Activated T-helper 17 cell treated with anti-CD3 and anti-CD28 coated beads, Interleukin-2, amount 50 U/mL, for 72 hours (primary cell): ENCODE results near the gene BIRC3. TPM values are rescaled to one million over a fixed set of nuclear protein-coding genes. Genes with fewer than 3 reads are reported as not detected.
A peak's percentile ranks its signal among the peaks of the same experiment; 100 is the strongest.

ENCODE experiments used
- ATAC-seq: fragments of 150-1000 bp; cut with Tn5 transposase; replicated peaks from 2 replicates; pipeline ENCODE4 v1.10.0; 2021; ENCODE audit warnings: mild to moderate bottlenecking, moderate library complexity
- H3K27ac Mint-ChIP-seq: one replicate; pipeline ENCODE4 v1.8.0; 2022; ENCODE audit warnings: mixed read lengths
- H3K27me3 Mint-ChIP-seq: one replicate; pipeline ENCODE4 v1.8.0; 2022; ENCODE audit warnings: mixed read lengths
- H3K36me3 Mint-ChIP-seq: one replicate; pipeline ENCODE4 v1.8.0; 2022; ENCODE audit warnings: low read depth, mild to moderate bottlenecking, mixed read lengths
- H3K4me1 Mint-ChIP-seq: one replicate; pipeline ENCODE4 v1.8.0; 2022; ENCODE audit warnings: mixed read lengths
- H3K4me3 Mint-ChIP-seq: one replicate; pipeline ENCODE4 v1.8.0; 2022; ENCODE audit warnings: mild to moderate bottlenecking, mixed read lengths
- H3K9me3 Mint-ChIP-seq: one replicate; pipeline ENCODE4 v1.8.0; 2022; ENCODE audit warnings: mixed read lengths
- total RNA-seq, 2 donors: library from RNA; stranded (reverse); gene quantifications; one replicate each; pipeline ENCODE4 v1.2.3, GENCODE V29; 2022

BIRC3 gene
- 100 to 1,000 TPM; 124 to 355 TPM for total RNA-seq

DNA sequence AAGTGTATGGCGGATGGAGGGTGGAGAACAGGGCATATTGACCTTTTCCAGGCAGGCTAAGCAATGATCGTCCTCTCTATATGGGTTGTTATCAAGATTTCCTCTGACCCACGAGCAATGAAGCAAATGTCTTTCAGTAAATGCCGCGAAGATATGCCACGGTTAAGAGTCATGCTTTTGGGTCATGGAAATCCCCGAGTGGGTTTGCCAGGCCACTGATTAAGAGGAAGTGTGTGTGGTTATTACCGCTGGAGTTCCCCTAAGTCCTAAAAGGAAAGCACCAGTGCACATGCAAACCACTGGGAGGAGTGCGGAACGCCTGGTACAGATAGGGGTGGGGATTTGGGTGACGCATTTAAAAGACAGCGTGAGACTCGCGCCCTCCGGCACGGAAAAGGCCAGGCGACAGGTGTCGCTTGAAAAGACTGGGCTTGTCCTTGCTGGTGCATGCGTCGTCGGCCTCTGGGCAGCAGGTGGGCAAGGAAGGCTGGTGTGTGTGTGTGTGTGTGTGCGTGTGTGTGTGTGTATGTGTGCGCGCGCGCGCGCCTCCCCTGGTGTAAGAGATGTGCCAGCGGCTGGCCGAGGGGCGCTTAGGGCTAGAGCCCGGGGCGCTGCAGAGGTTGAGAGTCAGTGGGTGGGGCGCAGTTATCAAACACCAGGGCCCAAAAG lies at the start of gene BIRC3:
BIRC3 (plus strand) TSS at position 386 of the 669 bp plus-strand sequence. CDS start 7,026 bp downstream, outside the sequence.
- Mint-ChIP-seq H3K4me3 (peak within 1 kb of the TSS; percentile 99), H3K27ac (peak within 1 kb of the TSS; percentile 97), H3K4me1 (peaks cover 27% of the 10 kb centered on the region), H3K9me3 (no peaks in the 10 kb centered on the region), H3K27me3 (no peaks in the 10 kb centered on the region), H3K36me3 (peaks cover 54% of the 10 kb centered on the region)
- ATAC-seq, result peak; percentile 88

DNA sequence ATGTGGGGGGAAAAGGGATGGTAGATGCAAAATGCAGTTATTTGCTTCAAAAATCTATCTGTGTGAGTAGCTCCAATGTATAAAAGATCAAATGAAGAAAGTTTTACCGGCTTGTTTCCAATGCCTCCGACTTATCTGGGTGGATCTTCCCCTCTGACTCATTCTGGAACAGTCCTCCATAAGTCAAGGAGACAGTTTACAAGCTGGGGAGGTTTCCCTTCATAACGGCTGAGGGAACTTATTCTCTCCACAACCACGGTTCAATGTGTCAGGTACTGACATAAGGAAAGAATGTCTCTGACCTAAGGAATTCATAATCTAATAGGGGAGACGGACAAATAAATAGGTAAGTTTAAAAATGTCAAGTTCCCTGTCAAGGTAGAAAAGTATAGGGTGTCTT lies 49.7 kb upstream of the BIRC3 start:
- H3K4me1 Mint-ChIP-seq, result peaks cover 23% of the 10 kb centered on the region
- no peaks in the 10 kb centered on the region for H3K36me3 Mint-ChIP-seq
- H3K4me3 Mint-ChIP-seq, result peak overlapping the region; percentile 88
- no peak overlapping the region for H3K27ac Mint-ChIP-seq
- ATAC-seq, result peak; percentile 25
- H3K9me3 Mint-ChIP-seq, result no peaks in the 10 kb centered on the region
- no peaks in the 10 kb centered on the region for H3K27me3 Mint-ChIP-seq

DNA sequence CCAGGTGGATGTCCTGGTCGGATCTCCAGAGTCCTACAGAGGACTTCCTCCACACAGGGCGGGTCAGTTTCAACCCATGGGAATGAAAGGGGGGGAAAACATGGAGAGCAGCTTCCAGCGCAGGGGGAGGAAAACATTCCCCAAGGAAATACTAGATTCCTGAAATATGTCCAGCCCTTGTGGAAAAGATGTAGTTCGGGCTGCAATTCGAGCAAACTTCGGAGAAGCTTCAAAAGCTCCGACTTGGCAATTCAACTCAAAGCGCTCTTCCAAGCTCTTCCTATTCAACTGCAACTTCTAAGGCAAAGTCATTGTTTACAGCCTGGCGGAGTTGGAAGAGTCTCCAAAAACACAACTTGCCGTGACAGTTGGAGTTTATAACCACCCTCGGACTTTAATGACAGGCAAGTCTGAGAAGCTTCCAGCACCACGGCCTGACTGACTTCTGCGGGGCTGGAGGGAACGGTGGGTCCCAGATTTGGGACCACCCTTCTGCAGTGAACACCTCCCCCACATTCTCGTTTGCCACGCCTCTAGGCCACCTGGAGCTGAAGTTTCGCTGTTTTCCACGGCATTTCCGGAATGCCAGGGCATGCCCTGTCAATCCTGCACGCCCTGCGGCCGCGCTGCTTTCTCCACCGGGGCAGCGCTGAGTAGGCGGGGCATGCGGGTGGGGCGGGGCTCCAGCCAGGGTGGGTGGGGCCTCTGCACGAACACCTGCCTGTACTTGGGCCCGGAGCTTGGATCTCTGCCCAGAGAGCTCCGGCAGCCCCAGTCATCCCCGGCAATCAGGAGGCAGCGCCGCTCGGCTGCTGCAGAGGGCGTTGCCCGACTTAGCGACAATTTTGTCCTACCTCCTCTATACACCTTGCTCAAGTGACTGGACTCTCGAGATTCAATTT lies 49.0 kb upstream of the BIRC3 start:
- Mint-ChIP-seq H3K4me3 (peak overlapping the region; percentile 88), H3K4me1 (peaks cover 25% of the 10 kb centered on the region), H3K27me3 (no peaks in the 10 kb centered on the region), H3K36me3 (no peaks in the 10 kb centered on the region), H3K27ac (peak overlapping the region; percentile 85), H3K9me3 (no peaks in the 10 kb centered on the region)
- ATAC-seq, result peak; percentile 96

DNA sequence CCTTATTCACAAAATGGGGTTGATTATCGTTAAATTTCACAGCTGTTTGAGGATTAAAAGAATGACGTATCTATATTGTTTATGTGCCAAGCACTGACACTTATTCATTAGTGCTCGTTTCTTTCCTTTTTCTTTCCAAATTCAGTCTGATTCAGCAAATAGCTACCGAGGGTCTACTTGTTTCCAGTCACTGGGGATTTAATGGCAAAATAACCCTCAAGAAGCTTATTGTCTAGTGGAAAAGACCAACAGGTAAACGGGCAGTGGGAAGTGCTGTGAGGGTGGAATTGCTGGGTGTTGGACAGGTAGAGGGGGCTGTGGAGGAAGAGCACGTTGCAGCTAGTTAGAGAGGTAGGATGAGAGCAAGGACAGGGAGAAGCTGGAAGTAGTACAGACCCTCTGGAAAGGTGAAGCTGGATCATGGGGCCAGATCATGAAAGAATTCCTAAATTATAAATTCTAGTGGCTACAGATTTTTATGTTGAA lies 48.3 kb upstream of the BIRC3 start:
- no peak for ATAC-seq
- H3K36me3 Mint-ChIP-seq, result no peaks in the 10 kb centered on the region
- H3K4me3 Mint-ChIP-seq, result peak overlapping the region; percentile 88
- H3K27me3 Mint-ChIP-seq, result no peaks in the 10 kb centered on the region
- H3K27ac Mint-ChIP-seq, result peak overlapping the region; percentile 85
- H3K9me3 Mint-ChIP-seq, result no peaks in the 10 kb centered on the region
- H3K4me1 Mint-ChIP-seq, result peaks cover 25% of the 10 kb centered on the region

DNA sequence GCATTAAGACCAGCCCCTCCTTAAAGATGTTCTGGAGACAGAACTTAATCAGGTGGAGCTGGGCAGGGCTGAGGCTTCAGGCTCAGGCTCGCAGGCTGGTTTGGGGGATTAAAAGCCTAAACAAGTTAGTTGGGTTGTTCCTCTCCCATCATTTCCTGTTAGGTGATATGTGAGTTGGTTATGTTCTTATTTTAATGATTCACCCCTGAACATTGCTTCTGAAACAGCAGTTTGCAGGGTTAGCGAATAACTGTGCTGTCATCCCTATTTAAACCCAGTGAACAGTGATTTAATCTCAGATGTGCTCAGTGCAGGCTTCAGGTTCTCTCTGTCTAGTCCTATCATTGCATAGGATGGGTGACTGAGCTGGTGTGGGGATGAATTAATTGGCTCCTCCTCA lies 47.4 kb upstream of the BIRC3 start:
- ATAC-seq, result peak; percentile 62
- Mint-ChIP-seq H3K9me3 (no peaks in the 10 kb centered on the region), H3K27me3 (peaks cover 4% of the 10 kb centered on the region), H3K36me3 (no peaks in the 10 kb centered on the region), H3K4me1 (peaks cover 25% of the 10 kb centered on the region), H3K27ac (peak overlapping the region; percentile 85), H3K4me3 (peak overlapping the region; percentile 88)

DNA sequence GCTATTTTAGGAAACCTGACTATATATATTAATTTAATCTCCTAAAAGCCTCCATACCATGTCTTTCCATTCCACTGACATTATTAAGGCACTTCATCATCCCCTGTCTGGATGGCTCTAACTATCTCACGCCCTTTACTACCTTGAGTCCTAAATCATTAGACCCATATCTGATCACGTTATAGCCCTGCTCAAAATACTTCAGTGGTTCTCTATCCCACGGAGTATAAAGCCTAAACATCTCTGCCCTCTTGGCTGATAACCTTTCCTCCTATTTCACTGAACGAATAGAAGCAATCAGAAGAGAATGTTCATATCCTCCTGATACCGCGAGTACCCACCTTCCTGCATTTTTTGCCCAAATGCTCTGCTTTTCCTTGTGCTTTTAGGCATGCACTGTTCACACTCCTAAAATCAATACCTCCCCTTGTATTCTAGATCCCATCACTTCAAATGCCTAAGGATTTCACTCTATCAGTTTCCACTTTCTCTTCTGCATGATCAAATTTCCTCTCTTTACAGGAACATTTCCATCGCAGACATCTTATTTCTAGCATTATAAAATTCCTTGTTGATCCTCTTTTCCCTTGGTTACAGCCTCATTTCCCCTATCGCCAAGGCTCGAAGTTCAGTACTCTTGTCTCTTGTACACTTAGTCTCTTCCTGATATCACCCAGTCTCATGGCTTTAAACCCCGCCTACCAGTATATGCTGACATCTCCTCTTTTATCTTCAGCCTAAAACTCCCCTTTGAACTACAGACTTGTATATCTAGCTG lies 45.0 kb upstream of the BIRC3 start:
- H3K9me3 Mint-ChIP-seq, result no peaks in the 10 kb centered on the region
- H3K36me3 Mint-ChIP-seq, result no peaks in the 10 kb centered on the region
- H3K27ac Mint-ChIP-seq, result no peak overlapping the region
- no peak overlapping the region for H3K4me3 Mint-ChIP-seq
- no peak for ATAC-seq
- H3K27me3 Mint-ChIP-seq, result peaks cover 14% of the 10 kb centered on the region
- peaks cover 25% of the 10 kb centered on the region for H3K4me1 Mint-ChIP-seq

DNA sequence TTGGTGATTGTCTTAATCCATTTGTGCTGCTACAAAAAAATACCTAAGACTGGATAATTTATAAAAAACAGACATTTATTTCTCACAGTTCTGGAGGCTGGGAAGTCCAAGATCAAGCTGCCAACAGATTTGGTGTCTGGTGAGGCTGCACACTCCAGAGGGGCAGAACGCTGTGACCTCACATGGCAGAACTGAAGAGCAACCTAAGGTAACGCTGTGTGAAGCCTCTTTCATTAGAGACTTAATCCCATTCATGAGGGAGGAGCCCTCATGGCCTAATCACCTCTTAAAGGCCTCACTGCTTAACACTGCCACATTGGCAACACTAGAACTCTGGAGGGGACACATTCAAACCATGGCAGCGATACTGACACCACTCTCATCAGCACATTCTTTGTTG lies 42.7 kb upstream of the BIRC3 start:
- no peak for ATAC-seq
- Mint-ChIP-seq H3K27me3 (peaks cover 14% of the 10 kb centered on the region), H3K36me3 (no peaks in the 10 kb centered on the region), H3K9me3 (no peaks in the 10 kb centered on the region), H3K27ac (no peak overlapping the region), H3K4me3 (no peak overlapping the region), H3K4me1 (peaks cover 10% of the 10 kb centered on the region)

DNA sequence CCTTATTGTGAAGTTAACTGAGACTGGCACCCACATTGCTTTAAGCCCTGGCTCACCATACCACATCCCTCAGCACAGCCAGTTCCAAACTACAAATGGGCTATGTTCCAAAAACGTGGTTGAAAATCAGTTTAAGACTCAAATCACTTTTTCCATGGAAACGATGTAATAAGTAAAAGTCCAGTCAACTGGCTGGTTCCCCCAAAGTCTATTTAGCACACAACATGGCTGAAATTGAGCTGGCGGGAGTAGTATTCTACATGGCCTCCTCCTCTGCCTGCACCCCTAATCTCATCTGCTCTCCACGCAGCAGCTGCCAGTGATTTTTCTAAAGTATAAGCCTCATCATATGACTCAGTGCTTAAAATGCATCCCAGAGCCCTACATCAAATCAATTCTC lies 40.9 kb upstream of the BIRC3 start:
- no peak for ATAC-seq
- no peak overlapping the region for H3K4me3 Mint-ChIP-seq
- H3K27ac Mint-ChIP-seq, result no peak overlapping the region
- peaks cover 14% of the 10 kb centered on the region for H3K27me3 Mint-ChIP-seq
- H3K36me3 Mint-ChIP-seq, result no peaks in the 10 kb centered on the region
- H3K4me1 Mint-ChIP-seq, result peaks cover 10% of the 10 kb centered on the region
- no peaks in the 10 kb centered on the region for H3K9me3 Mint-ChIP-seq

DNA sequence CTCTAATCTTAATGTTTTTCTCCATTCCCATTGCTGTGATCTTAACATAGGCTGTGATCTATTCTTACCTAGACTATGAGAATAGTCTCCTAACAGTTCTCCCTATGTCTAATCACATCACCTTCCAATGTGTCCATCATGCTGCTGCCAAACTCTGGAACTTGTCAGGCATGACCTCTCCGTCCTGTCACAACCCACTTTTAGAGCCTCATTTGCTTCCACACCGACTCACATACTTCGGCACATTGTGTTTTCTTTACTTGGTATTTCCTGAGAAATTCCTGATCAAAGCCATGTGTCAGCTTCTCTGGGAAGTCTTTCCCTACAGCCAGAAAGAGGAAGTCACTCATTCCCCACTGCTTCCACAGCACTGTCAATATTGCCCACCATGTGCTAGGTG lies 40.5 kb upstream of the BIRC3 start:
- no peak for ATAC-seq
- peaks cover 10% of the 10 kb centered on the region for H3K4me1 Mint-ChIP-seq
- H3K4me3 Mint-ChIP-seq, result no peak overlapping the region
- H3K27me3 Mint-ChIP-seq, result peaks cover 14% of the 10 kb centered on the region
- H3K27ac Mint-ChIP-seq, result no peak overlapping the region
- H3K36me3 Mint-ChIP-seq, result no peaks in the 10 kb centered on the region
- H3K9me3 Mint-ChIP-seq, result no peaks in the 10 kb centered on the region

DNA sequence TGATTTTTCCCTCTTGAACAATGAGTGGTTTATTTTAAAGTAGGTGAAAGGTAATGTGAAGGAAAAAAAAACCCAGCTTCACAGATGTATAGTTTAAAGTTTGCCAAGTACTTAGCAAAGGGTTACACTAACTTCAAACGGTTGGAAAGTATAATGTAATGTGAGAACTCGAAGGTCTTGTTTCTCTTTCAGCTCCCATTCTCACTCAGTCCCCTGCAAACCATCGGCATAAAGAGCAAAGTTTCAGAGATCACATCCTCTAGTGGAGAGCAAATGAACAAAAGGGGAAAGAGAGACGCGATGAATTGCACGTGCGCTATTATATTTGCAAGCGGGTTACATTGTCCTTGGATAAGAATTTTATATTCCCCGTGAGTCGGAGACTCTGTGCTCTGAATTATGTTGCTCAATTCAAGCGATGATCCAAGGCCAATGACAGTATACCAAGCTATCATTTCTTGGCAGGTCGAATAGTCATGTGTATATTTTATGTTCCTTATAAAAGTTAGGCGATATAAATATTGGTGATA lies 37.6 kb upstream of the BIRC3 start:
- Mint-ChIP-seq H3K9me3 (no peaks in the 10 kb centered on the region), H3K4me1 (peaks cover 6% of the 10 kb centered on the region), H3K4me3 (peak overlapping the region; percentile 42), H3K36me3 (no peaks in the 10 kb centered on the region), H3K27me3 (peaks cover 10% of the 10 kb centered on the region), H3K27ac (no peak overlapping the region)
- peak; percentile 92 for ATAC-seq

DNA sequence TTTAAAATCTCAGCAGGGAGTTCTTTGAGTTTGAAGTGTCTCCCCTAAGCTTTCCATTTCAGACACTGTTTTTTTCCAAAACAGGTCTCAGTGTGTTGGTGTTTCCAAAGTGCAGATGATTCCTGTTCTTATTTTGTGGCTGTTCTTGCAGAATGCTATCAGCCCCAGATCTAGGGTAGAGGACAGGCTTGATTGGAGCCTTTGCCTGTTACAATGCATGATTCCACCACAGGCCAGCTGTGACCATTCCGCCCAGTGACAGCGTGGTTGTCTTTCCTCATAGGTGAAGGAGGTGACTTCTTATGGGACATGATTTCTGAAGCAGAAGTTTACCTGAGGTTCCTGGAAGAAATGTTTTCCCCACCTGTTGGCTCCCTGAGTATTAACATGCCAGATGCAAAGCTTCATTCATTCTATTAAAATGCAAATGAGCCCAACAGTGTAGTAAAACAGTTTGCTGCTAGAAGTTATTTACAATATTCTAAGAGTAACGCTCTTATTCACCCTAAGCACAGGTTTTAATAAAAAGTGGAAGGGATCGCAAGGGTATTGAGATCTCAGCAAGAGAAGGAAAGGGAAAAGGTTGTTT lies 36.9 kb upstream of the BIRC3 start:
- Mint-ChIP-seq H3K4me1 (peaks cover 6% of the 10 kb centered on the region), H3K4me3 (peak overlapping the region; percentile 42), H3K9me3 (no peaks in the 10 kb centered on the region), H3K36me3 (no peaks in the 10 kb centered on the region), H3K27me3 (peaks cover 10% of the 10 kb centered on the region), H3K27ac (no peak overlapping the region)
- ATAC-seq, result no peak

DNA sequence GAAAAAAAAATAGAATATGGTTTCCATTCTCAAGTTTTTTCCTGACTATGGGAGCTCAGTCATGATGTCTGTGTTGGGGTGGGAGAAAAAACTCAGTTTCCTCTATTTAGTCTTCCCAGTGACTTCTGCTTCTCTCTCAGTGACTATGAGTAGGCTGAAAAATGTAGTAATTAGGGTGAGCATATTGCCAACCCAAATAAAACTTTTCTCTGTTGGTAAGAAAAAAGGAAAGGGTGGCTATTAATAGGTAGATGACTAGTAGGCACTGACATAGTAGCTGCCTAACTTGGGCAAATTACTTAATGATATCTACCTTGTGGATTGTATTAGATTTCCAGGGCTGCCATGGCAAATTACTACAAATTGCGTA lies 34.2 kb upstream of the BIRC3 start:
- H3K36me3 Mint-ChIP-seq, result no peaks in the 10 kb centered on the region
- no peaks in the 10 kb centered on the region for H3K27me3 Mint-ChIP-seq
- ATAC-seq, result no peak
- no peak overlapping the region for H3K27ac Mint-ChIP-seq
- no peak overlapping the region for H3K4me3 Mint-ChIP-seq
- peaks cover 6% of the 10 kb centered on the region for H3K4me1 Mint-ChIP-seq
- H3K9me3 Mint-ChIP-seq, result no peaks in the 10 kb centered on the region

DNA sequence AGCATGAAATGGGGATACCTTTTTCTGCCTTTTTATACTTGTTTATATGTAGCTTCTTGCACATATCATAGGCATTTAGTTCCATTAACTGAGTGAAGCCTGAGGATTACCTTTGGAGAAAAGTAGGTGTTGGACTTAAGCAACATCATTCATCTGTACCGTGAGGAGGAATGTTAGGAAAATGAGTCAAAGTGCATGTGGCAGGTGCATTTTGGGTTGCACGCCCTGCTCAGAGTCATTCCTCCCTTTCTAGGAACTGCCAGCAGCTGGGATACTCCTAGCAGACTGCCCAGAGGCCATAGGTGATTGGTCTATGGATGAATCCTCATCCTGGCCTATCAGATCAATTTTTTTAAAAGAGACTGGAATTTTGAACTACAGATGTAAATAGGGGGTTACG lies 33.3 kb upstream of the BIRC3 start:
- no peak for ATAC-seq
- Mint-ChIP-seq H3K27me3 (no peaks in the 10 kb centered on the region), H3K9me3 (no peaks in the 10 kb centered on the region), H3K4me1 (peaks cover 6% of the 10 kb centered on the region), H3K4me3 (no peak overlapping the region), H3K27ac (no peak overlapping the region), H3K36me3 (no peaks in the 10 kb centered on the region)

DNA sequence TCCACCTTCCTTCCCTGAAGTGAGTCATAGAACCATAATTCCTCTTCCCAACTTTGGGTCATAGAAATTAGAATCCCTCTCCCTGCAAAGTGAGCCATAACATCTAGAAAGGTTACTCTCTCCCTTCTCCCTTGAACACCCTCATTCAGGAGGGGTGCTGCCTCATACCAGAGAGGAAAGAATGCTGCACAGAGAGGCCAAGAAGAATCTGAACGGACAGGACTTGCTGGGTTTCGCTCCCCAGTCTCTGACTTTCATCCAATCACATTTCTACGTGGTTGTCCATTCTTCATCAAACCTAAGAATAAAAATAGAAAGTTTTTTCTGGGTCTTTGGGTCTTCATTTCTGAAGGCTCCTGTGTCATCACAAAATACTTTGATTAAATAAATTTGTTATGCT lies 31.0 kb upstream of the BIRC3 start:
- no peak overlapping the region for H3K4me3 Mint-ChIP-seq
- no peaks in the 10 kb centered on the region for H3K9me3 Mint-ChIP-seq
- no peak for ATAC-seq
- no peaks in the 10 kb centered on the region for H3K4me1 Mint-ChIP-seq
- H3K27me3 Mint-ChIP-seq, result no peaks in the 10 kb centered on the region
- no peak overlapping the region for H3K27ac Mint-ChIP-seq
- H3K36me3 Mint-ChIP-seq, result no peaks in the 10 kb centered on the region
